ENCODE measurements around the gene FMNL3.
"Not testable (repeated sequence)": the region's sequence is repeated elsewhere in the genome, so short reads cannot be mapped to it uniquely, and the experiment has no call there.

- TF ChIP-seq, protein P1, sequence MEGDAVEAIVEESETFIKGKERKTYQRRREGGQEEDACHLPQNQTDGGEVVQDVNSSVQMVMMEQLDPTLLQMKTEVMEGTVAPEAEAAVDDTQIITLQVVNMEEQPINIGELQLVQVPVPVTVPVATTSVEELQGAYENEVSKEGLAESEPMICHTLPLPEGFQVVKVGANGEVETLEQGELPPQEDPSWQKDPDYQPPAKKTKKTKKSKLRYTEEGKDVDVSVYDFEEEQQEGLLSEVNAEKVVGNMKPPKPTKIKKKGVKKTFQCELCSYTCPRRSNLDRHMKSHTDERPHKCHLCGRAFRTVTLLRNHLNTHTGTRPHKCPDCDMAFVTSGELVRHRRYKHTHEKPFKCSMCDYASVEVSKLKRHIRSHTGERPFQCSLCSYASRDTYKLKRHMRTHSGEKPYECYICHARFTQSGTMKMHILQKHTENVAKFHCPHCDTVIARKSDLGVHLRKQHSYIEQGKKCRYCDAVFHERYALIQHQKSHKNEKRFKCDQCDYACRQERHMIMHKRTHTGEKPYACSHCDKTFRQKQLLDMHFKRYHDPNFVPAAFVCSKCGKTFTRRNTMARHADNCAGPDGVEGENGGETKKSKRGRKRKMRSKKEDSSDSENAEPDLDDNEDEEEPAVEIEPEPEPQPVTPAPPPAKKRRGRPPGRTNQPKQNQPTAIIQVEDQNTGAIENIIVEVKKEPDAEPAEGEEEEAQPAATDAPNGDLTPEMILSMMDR (IDR thresholded peaks at IDR 0.05; ENCODE audit: low read length) = not testable (repeated sequence)
- not testable (repeated sequence) for TF ChIP-seq EZH2 (optimal IDR thresholded peaks at IDR 0.05; ENCODE audit: low read depth, low read length); EZH2phosphoT487 (IDR thresholded peaks at IDR 0.05; ENCODE audit: low read length)
Observed at GRCh38 chr12:49605539-49605938, 101.7 kb downstream of the FMNL3 start, which contains the start of gene FAM186B.

All from MM.1S (cell line).